Stomach (tissue), 9 donors: ENCODE measurements around the gene ADGRL3. TPM values are rescaled to one million over a fixed set of nuclear protein-coding genes. Genes with fewer than 3 reads are reported as not detected.

ENCODE experiments used
- DNase-seq, 2 donors: peaks; one replicate each; pipeline versions ENCODE4 v3.0.0 to v3.0.0-alpha.2; 2013 to 2019
- H3K27ac ChIP-seq, 5 donors: fragments of 200-600 bp in 4 of 5; sonication (generic) in 4 of 5; one replicate each; pipeline ENCODE4 v1.5.1; 2013 to 2019; ENCODE audit warnings: mild to moderate bottlenecking in 1 of 5, moderate library complexity in 1 of 5
- H3K27me3 ChIP-seq, 3 donors: fragments of 200-600 bp; sonication (generic); one replicate each; pipeline ENCODE4 v1.5.1; 2017 to 2019; ENCODE audit warnings: mixed run types in 1 of 3
- H3K36me3 ChIP-seq, 4 donors: fragments of 200-600 bp; sonication (generic); 1 replicate in 3 of 4; 2 replicates in 1 of 4; pipeline ENCODE4 v1.5.1; 2016 to 2019
- H3K4me1 ChIP-seq, 4 donors: fragments of 200-600 bp; sonication (generic); one replicate each; pipeline ENCODE4 v1.5.1; 2016 to 2019
- H3K4me3 ChIP-seq, 4 donors: fragments of 200-600 bp; sonication (generic) in 3 of 4; one replicate each; pipeline ENCODE4 v1.5.1; 2016 to 2019; ENCODE audit warnings: mild to moderate bottlenecking in 1 of 4
- H3K9me3 ChIP-seq, 4 donors: fragments of 200-600 bp; sonication (generic); one replicate each; pipeline ENCODE4 v1.5.1; 2016 to 2019
- CTCF ChIP-seq, 7 experiments: fragments of 450-650 bp in 4 of 7; fragments of 200-600 bp in 3 of 7; sonication (generic) in 3 of 7; IDR thresholded peaks; one replicate each; pipeline ENCODE4 v1.5.1; 2016 to 2019; ENCODE audit warnings: antibody characterized with exemption in 7 of 7, control low read depth in 2 of 7, mild to moderate bottlenecking in 1 of 7
- EP300 ChIP-seq: sonication (generic); formaldehyde crosslinking; IDR thresholded peaks from one replicate; pipeline ENCODE4 v1.6.1; 2017; ENCODE audit warnings: antibody characterized with exemption
- POLR2A ChIP-seq, 4 donors: fragments of 450-650 bp; IDR thresholded peaks; one replicate each; pipeline ENCODE4 v1.6.1; 2016; ENCODE audit warnings: antibody characterized with exemption in 4 of 4, control low read depth in 2 of 4, mild to moderate bottlenecking in 1 of 4, moderate library complexity in 1 of 4
- POLR2AphosphoS5 ChIP-seq, 3 donors: sonication (generic); formaldehyde crosslinking; IDR thresholded peaks; one replicate each; pipeline ENCODE4 v1.6.1; 2016; ENCODE audit warnings: antibody characterized with exemption in 3 of 3
- WGBS, 5 donors: extraction: QIAGEN DNeasy Blood & Tissue Kit in 3 of 5; methylation state at CpG; one replicate each; pipeline versions ENCODE4 v1.1.5 to v1.1.7; 2013 to 2018; 5-methylcytosine and 5-hydroxymethylcytosine counted together
- intact Hi-C: fragments of 100-400 bp; cut with DNase I; formaldehyde crosslinking; loops from one replicate; pipeline ENCODE4 v1.15.1; 2023; ENCODE audit warnings: low total_unique reads
- polyA plus RNA-seq, 3 donors: library from polyadenylated mRNA; stranded (reverse); fragments of 200-250 nt; gene quantifications; one replicate each; pipeline ENCODE4 v1.2.3, GENCODE V29; 2013
- total RNA-seq, 5 donors: library from RNA; depleted of rRNA; stranded (reverse); fragments of >200 nt; gene quantifications; one replicate each; pipeline versions ENCODE4 v1.1.0 to v1.2.3, GENCODE V29; 2014 to 2016
- donor health status: healthy with polysubstance abuse.
- donor health status: Bipolar disorder and iron deficiency.
- donor health status: healthy.

Gene ADGRL3
- total and polyA plus RNA-seq, 8 donors = 0.48 to 109 (median 3.9) TPM

- H3K27me3 ChIP-seq = no peaks in the 10 kb centered on the region
- TF ChIP-seq POLR2A (IDR thresholded peaks at IDR 0.05) (no peak), POLR2AphosphoS5 (IDR thresholded peaks at IDR 0.05) (no peak), EP300 (no peak), CTCF (IDR thresholded peaks at IDR 0.05) (no peak)
- 0 to 89% (median 53%) methylated on average over 1 of the region's 1 CpG for WGBS, 5 donors
These were observed 570.9 kb downstream of the ADGRL3 start for GRCh38 chr4:61771056-61771455.

GRCh38 chr4:61772126-61772525 is 572.0 kb downstream of the ADGRL3 start:
- DNase-seq = no peak
- TF ChIP-seq EP300 (no peak), CTCF (IDR thresholded peaks at IDR 0.05) (no peak)

More at GRCh38 chr4:61771056-61771455, 570.9 kb downstream of the ADGRL3 start:
- H3K9me3 ChIP-seq = no peaks in the 10 kb centered on the region
- no peak overlapping the region for H3K27ac ChIP-seq
- DNase-seq = no peak
- no peaks in the 10 kb centered on the region for H3K36me3 ChIP-seq
- H3K4me3 ChIP-seq = no peak overlapping the region
- H3K4me1 ChIP-seq = no peaks in the 10 kb centered on the region
- intact Hi-C loops = no loop called here

GRCh38 chr4:61773655-61774245 is 573.6 kb downstream of the ADGRL3 start:
- intact Hi-C loops = no loop called here
- Histone ChIP-seq H3K9me3 (no peaks in the 10 kb centered on the region), H3K27ac (no peak overlapping the region), H3K36me3 (no peaks in the 10 kb centered on the region), H3K4me3 (no peak overlapping the region), H3K27me3 (no peaks in the 10 kb centered on the region), H3K4me1 (no peaks in the 10 kb centered on the region)
- WGBS, 5 donors = 29 to 48% (median 39%) methylated on average over 7 of the region's 7 CpGs
- TF ChIP-seq CTCF (IDR thresholded peaks at IDR 0.05) = no peak
- DNase-seq = no peak

More at GRCh38 chr4:61772126-61772525, 572.0 kb downstream of the ADGRL3 start:
- no peaks in the 10 kb centered on the region for H3K36me3 ChIP-seq
- no peak overlapping the region for H3K4me3 ChIP-seq
- no peak overlapping the region for H3K27ac ChIP-seq
- 40 to 77% (median 63%) methylated on average over 1 of the region's 1 CpG for WGBS, 5 donors
- no peaks in the 10 kb centered on the region for H3K9me3 ChIP-seq
- H3K27me3 ChIP-seq = no peaks in the 10 kb centered on the region
- intact Hi-C loops = no loop called here
- H3K4me1 ChIP-seq = no peaks in the 10 kb centered on the region

- Histone ChIP-seq H3K27ac (no peak overlapping the region), H3K4me1 (peaks cover 0 to 8% (median 2%) of the 10 kb centered on the region in 4 donors), H3K36me3 (no peaks in the 10 kb centered on the region), H3K27me3 (no peaks in the 10 kb centered on the region), H3K9me3 (no peaks in the 10 kb centered on the region), H3K4me3 (no peak overlapping the region)
- WGBS, 5 donors = 20 to 37% (median 27%) methylated on average over 1 of the region's 1 CpG
- no peak for TF ChIP-seq CTCF (IDR thresholded peaks at IDR 0.05)
- no peak for TF ChIP-seq EP300
- TF ChIP-seq POLR2A (IDR thresholded peaks at IDR 0.05) = no peak
- no peak for TF ChIP-seq POLR2AphosphoS5 (IDR thresholded peaks at IDR 0.05)
- no peak for DNase-seq
- intact Hi-C loops = no loop called here
These were observed 582.0 kb downstream of the ADGRL3 start for GRCh38 chr4:61782133-61782532.
